Measurements from ENCODE around the gene NANOGP8. TPM values are rescaled to one million over a fixed set of nuclear protein-coding genes. Genes with fewer than 3 reads are reported as not detected.
"Not testable (repeated sequence)": the region's sequence is repeated elsewhere in the genome, so short reads cannot be mapped to it uniquely, and the experiment has no call there.

Gene NANOGP8, protein sequence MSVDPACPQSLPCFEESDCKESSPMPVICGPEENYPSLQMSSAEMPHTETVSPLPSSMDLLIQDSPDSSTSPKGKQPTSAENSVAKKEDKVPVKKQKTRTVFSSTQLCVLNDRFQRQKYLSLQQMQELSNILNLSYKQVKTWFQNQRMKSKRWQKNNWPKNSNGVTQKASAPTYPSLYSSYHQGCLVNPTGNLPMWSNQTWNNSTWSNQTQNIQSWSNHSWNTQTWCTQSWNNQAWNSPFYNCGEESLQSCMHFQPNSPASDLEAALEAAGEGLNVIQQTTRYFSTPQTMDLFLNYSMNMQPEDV
- not detected for polyA plus RNA-seq

GRCh38 chr15:35085176-35085919, at the start of gene NANOGP8:
NANOGP8 (minus strand) TSS chr15:35085295; CDS start chr15:35085110, 185 bp downstream.
- WGBS, 3 donors = 61 to 81% (median 79%) methylated on average over 8 of the region's 8 CpGs
- not testable (repeated sequence) for H3K27ac ChIP-seq (ENCODE audit: low read depth, low read length)

DNA sequence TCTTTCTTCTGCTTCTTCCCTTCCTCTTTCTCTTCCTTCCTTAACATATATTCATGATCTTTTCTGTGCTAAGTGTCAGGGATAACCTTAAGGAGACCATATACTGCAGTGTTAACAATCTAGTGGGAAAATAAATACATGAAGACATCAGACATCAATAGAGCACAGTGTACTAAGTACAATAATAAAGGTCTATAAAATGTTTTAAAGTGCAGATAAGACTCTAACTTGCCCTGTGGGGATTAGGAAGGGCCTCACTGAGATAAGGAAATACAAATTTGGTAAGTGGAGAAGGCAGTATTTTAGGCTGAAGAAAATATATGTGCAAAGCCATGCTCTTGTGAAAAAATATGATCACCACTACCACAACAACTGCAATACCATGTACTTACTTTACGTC, 49.2 kb upstream of the NANOGP8 start:
- 92 to 97% (median 95%) methylated on average over 1 of the region's 1 CpG for WGBS, 3 donors
- no peak overlapping the region for H3K27ac ChIP-seq (ENCODE audit: low read depth, low read length)

DNA sequence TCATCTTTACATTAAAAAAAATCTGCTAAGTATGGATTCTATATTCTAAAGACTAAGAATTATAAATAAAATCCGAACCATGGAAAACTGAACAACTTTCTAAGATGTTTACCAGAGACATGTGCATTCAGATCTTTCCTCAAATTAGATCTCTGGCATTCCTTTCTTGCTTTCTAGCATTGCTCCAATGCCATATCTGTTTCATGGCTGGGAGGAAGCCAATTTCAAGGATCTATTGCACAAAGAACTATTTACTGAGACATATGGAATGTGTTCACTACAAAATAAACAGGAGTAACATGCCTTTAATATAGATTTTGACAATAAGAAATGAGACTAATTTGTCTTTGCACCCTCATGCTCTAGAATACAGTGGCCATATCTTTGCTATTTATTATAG, 45.1 kb upstream of the NANOGP8 start:
- H3K27ac ChIP-seq (ENCODE audit: low read depth, low read length) = no peak overlapping the region
- WGBS, 3 donors = 74 to 85% (median 81%) methylated on average over 1 of the region's 1 CpG

DNA sequence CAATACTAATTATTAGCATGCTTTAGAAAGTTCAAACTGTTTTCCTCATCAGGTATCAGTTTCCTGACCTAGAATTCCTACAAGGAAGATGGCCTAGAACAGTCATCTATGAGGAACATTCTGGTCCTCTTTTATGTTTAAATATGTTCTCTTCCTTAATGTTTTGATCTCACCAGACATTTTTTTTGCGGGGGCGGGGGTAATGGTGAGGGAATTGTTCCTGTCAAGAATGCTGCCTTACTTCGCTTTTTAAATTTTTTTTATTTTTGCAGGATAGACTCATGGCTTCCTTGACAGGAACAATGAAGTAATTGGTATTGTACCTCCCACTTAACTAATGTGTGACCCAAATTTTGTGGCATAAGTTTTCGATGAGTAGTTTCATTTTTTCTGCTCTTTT, 44.3 kb upstream of the NANOGP8 start:
- WGBS, 3 donors = 82 to 96% (median 93%) methylated on average over 4 of the region's 4 CpGs
- no peak overlapping the region for H3K27ac ChIP-seq (ENCODE audit: low read depth, low read length)

DNA sequence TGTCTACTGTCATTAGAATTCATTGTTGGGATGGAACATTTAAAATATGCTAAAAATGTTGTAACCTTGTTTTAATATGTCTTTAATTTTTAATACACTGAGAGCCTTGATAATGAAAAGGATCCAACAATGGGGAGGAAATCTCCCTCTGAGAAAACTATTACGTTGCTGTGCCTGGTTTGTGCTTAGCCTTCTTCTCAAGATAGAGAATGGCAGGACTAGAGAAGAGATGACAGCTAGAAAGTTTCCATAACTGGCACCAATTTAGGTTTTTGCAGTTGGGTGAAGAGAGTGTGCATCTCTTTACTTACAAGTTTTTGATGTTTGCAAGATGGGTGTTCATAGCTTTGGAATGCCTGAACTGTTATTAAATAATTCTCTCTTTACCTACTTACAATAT, 42.6 kb upstream of the NANOGP8 start:
- 84 to 89% (median 88%) methylated on average over 1 of the region's 1 CpG for WGBS, 3 donors
- no peak overlapping the region for H3K27ac ChIP-seq (ENCODE audit: low read depth, low read length)

GRCh38 chr15:35126236-35126635, 41.1 kb upstream of the NANOGP8 start:
- 77 to 88% (median 82%) methylated on average over 1 of the region's 1 CpG for WGBS, 3 donors
- no peak overlapping the region for H3K27ac ChIP-seq (ENCODE audit: low read depth, low read length)

DNA sequence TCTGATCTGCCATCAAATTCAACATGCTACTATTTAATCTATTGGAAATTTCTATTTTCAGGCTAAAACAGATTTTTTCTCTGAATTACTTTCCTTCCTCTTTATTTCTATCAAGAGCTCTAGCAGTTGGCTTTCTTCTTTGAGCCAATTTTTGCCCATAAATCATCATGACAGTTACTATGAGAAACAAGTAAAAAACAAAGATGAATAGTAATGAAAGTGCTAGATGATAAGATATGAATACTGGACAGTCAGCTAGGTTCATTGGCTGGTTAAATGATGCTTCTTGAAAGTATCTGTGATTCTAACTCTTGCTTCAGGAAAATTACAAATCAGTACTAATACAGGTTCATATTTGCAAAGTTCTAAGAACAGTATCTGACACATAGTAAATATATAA, 38.6 kb upstream of the NANOGP8 start:
- H3K27ac ChIP-seq (ENCODE audit: low read depth, low read length) = no peak overlapping the region

- no peak overlapping the region for H3K27ac ChIP-seq (ENCODE audit: low read depth, low read length)
- 94 to 95% (median 95%) methylated on average over 47 of the region's 47 CpGs for WGBS, 3 donors
Measured at GRCh38 chr15:35121611-35122359, 36.7 kb upstream of the NANOGP8 start.

- 65 to 98% (median 94%) methylated on average over 6 of the region's 6 CpGs for WGBS, 3 donors
Measured at GRCh38 chr15:35120173-35120572, 35.1 kb upstream of the NANOGP8 start.

GRCh38 chr15:35118960-35119359, 33.9 kb upstream of the NANOGP8 start:
- H3K27ac ChIP-seq (ENCODE audit: low read depth, low read length) = no peak overlapping the region
- WGBS, 3 donors = 24 to 60% (median 58%) methylated on average over 2 of the region's 2 CpGs

More at GRCh38 chr15:35120173-35120572, 35.1 kb upstream of the NANOGP8 start:
- no peak overlapping the region for H3K27ac ChIP-seq (ENCODE audit: low read depth, low read length)

DNA sequence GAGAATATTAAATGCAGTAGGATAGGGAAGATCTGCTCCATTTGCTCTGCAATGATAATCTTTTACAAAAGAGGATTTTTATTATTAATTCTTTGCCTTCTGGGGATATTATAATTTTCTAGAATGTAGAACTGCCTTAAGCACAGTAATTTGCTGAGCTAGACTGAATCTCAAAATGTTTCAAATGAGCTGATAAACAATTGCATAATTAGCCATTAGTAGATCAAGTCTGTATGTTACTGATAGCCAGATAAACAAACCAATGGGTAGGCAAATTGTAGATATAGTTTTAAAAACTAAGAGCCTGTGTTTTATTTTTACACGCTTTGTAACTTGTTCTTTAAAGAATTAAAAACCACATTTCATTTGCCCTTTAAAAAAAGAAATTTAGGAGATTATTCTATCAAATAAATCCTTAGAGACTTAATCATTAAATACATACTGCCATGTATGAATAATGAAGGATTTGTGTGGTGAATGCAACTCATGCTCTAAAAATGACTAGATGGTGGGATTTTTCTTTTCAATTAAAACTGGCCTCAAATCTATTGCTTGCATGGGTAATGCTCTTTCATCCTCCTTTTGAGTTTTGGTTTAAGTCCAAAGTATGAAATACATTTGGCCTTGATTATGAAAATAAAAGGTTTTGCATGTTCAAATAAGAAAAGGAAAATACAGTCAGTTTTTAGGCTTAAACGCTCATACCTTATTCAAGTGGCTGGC, 32.6 kb upstream of the NANOGP8 start:
- WGBS, 3 donors = 71 to 83% (median 77%) methylated on average over 2 of the region's 2 CpGs
- H3K27ac ChIP-seq (ENCODE audit: low read depth, low read length) = no peak overlapping the region

DNA sequence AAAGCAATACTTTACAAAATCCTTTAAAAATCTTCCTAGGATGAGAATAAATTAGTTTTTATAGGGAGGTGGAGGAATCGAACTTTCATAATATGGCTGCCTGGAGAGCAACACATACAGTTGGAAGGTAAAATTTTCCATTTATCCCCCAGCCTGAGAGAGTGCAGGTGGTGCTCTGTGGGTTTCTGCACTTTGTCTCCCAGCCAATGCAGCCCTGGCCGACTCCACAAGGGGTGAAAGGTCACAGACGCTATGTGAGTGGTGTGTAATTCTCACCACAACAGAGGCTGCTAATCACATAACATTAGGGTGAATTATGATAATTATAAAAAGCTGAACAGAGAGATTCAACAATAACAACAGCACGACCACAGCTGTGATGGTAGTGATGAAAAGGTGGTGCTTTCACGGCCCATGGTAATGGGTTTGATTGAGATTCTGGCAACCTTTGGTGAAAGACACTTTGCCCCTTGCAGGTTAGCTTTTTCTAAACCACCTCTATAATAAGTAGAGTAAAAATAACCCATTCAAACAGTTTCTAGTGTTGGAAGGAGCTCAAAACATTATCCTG, 30.1 kb upstream of the NANOGP8 start:
- WGBS, 3 donors = 56 to 60% (median 58%) methylated on average over 5 of the region's 5 CpGs

GRCh38 chr15:35112346-35112745, 27.3 kb upstream of the NANOGP8 start:
- no peak overlapping the region for H3K27ac ChIP-seq (ENCODE audit: low read depth, low read length)
- WGBS, 3 donors = 95 to 97% (median 96%) methylated on average over 2 of the region's 2 CpGs

More for the DNA sequence above, 30.1 kb upstream of the NANOGP8 start:
- H3K27ac ChIP-seq (ENCODE audit: low read depth, low read length) = no peak overlapping the region

DNA sequence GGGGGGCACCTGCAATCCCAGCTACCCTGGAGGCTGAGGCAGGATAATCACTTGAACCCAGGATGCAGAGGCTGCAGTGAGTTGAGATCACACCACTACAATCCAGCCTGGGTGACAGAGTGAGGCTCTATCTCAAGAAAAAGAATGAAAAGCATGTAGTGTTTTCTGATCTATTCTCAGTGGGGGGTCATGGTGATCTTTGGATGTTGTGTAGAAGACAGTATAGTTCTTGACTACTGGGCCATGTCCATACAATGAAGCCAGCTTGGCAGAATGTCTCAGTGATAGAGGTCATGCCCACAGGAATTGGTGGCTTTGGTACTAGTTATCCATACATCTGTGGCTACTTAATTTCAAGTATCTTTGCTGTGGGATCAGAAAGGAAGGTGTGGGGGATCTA, 26.8 kb upstream of the NANOGP8 start:
- H3K27ac ChIP-seq (ENCODE audit: low read depth, low read length) = no peak overlapping the region

DNA sequence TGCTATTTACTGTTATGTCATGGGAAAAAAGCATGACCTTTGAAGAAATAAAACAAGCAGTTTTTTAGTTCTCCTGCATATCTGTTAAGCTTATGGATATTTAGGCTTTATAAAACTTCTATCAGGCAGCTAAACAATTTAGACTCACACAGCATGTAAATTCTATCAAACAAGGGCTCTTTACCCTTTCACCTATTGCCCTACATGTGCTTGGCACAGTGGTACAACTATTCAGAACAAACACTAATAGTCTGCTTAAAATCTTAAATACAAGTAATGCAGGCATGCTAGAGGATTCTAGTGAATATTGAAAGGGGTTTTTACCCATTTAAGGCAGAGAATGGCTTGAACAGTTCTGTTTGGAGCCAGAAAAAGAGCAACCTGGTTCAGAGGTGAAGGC, 23.4 kb upstream of the NANOGP8 start:
- no peak overlapping the region for H3K27ac ChIP-seq (ENCODE audit: low read depth, low read length)

DNA sequence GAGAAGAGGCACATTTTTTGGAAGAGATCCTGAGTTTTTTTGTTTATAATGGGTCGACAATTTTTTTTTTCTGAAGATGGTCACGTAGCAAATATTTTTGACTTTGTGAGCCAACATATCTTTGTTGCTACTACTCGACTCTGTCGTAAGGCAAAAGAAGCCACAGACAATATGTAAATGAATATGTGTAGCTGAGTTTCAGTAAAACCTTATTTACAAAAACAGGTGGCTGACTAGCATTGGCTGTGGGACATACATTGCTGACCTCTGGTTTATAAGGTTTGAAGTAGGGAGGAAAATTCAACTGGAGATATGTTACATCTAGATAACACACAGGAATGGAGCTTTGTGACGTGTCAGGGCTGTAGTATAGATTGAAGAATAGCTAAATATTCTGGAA, 22.5 kb upstream of the NANOGP8 start:
- 91 to 93% (median 91%) methylated on average over 5 of the region's 5 CpGs for WGBS, 3 donors
- H3K27ac ChIP-seq (ENCODE audit: low read depth, low read length) = no peak overlapping the region

DNA sequence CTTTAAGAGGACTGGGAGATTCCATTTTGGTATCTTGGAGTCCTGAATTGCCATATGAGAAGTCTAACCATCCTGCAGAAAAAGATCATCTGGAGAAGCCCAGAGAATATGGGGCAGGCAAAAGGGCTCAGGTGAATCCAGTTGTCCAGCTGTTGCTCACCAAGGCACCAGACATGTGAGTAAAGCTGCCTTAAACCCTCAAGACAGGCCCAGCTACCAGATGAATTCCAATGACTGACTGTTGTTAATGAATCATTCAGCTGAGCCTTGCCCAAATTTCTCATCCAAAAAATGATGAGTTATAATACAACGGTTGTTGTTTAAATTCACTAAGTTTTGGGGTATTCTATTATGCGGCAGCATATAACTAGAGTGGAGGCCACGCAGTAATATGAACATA, 22.0 kb upstream of the NANOGP8 start:
- H3K27ac ChIP-seq (ENCODE audit: low read depth, low read length) = no peak overlapping the region
- WGBS, 3 donors = 96 to 98% (median 97%) methylated on average over 3 of the region's 3 CpGs

- H3K27ac ChIP-seq (ENCODE audit: low read depth, low read length) = no peak overlapping the region
- WGBS, 3 donors = 88 to 94% (median 89%) methylated on average over 3 of the region's 3 CpGs
Measured at GRCh38 chr15:35104526-35105147, 19.5 kb upstream of the NANOGP8 start.
